Nephron (organoid): ENCODE results near the gene EWSR1.
"Not testable (repeated sequence)": the region's sequence is repeated elsewhere in the genome, so short reads cannot be mapped to it uniquely, and the experiment has no call there.

Source experiments
- H3K27ac Mint-ChIP-seq, 3 experiments: 2 replicates each; pipeline ENCODE4 v1.8.0; 2020; ENCODE audit warnings: mixed read lengths in 3 of 3, mild to moderate bottlenecking in 2 of 3, moderate library complexity in 1 of 3
- H3K27me3 Mint-ChIP-seq: 2 replicates; pipeline ENCODE4 v1.8.0; 2021; ENCODE audit warnings: low read depth, mild to moderate bottlenecking, moderate library complexity, mixed read lengths
- H3K36me3 Mint-ChIP-seq: 2 replicates; pipeline ENCODE4 v1.8.0; 2020; ENCODE audit warnings: low read depth, mixed read lengths
- H3K4me1 Mint-ChIP-seq: 2 replicates; pipeline ENCODE4 v1.8.0; 2020; ENCODE audit warnings: mixed read lengths
- H3K4me3 Mint-ChIP-seq, 3 experiments: 2 replicates each; pipeline ENCODE4 v1.8.0; 2020; ENCODE audit warnings: mild to moderate bottlenecking in 3 of 3, mixed read lengths in 3 of 3, moderate library complexity in 2 of 3
- H3K9me3 Mint-ChIP-seq: 2 replicates; pipeline ENCODE4 v1.8.0; 2020; ENCODE audit warnings: mixed read lengths
- TF ChIP-seq, protein P1 (sequence below), 3 experiments: fragments of 200-600 bp; sonication (generic); IDR thresholded peaks; one replicate each; pipeline ENCODE4 v1.5.0; 2021; ENCODE audit warnings: antibody characterized with exemption in 3 of 3; ENCODE audit not compliant: unreplicated experiment in 3 of 3

Gene EWSR1

GRCh38 chr22:29342577-29343312 lies 74.7 kb downstream of the EWSR1 start:
- no peak overlapping the region for H3K4me3 Mint-ChIP-seq
- H3K36me3 Mint-ChIP-seq = peaks cover 43% of the 10 kb centered on the region

DNA sequence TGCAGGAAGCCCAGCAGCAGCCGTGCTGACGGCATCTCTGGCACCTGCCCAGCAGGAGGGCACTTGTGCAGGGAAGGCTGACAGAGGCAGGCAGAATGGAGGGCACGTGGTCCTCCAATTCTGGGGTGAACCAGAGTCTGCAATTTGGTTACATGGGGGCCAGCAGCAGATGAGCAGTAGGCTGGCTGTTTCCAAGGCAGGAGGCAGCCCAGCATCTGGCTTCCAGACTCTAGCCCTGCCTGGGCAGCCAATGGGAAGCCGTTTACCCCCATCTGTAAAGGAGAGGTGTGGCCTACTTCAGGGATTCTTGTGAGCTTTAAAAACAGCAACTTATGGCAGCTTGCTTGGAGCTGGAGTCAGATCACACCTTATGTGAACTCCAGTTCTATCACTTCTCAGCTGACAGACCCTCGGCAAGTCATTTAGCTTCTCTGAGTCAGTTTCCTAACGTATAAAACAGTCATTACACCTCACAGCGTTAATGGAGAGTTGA lies 75.3 kb downstream of the EWSR1 start:
- H3K27me3 Mint-ChIP-seq = no peaks in the 10 kb centered on the region
- peaks cover 43% of the 10 kb centered on the region for H3K36me3 Mint-ChIP-seq
- no peak overlapping the region for H3K4me3 Mint-ChIP-seq
- no peak overlapping the region for H3K27ac Mint-ChIP-seq
- TF ChIP-seq, protein P1, sequence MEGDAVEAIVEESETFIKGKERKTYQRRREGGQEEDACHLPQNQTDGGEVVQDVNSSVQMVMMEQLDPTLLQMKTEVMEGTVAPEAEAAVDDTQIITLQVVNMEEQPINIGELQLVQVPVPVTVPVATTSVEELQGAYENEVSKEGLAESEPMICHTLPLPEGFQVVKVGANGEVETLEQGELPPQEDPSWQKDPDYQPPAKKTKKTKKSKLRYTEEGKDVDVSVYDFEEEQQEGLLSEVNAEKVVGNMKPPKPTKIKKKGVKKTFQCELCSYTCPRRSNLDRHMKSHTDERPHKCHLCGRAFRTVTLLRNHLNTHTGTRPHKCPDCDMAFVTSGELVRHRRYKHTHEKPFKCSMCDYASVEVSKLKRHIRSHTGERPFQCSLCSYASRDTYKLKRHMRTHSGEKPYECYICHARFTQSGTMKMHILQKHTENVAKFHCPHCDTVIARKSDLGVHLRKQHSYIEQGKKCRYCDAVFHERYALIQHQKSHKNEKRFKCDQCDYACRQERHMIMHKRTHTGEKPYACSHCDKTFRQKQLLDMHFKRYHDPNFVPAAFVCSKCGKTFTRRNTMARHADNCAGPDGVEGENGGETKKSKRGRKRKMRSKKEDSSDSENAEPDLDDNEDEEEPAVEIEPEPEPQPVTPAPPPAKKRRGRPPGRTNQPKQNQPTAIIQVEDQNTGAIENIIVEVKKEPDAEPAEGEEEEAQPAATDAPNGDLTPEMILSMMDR (IDR thresholded peaks at IDR 0.05; ENCODE audit: unreplicated experiment in 3 of 3) = no peak
- peaks cover 21% of the 10 kb centered on the region for H3K4me1 Mint-ChIP-seq
- H3K9me3 Mint-ChIP-seq = no peaks in the 10 kb centered on the region

More at GRCh38 chr22:29342577-29343312, 74.7 kb downstream of the EWSR1 start:
- Mint-ChIP-seq H3K9me3 (no peaks in the 10 kb centered on the region), H3K27me3 (no peaks in the 10 kb centered on the region), H3K27ac (no peak overlapping the region), H3K4me1 (peaks cover 21% of the 10 kb centered on the region)
- TF ChIP-seq, protein P1 (IDR thresholded peaks at IDR 0.05; ENCODE audit: unreplicated experiment in 3 of 3) = no peak

DNA sequence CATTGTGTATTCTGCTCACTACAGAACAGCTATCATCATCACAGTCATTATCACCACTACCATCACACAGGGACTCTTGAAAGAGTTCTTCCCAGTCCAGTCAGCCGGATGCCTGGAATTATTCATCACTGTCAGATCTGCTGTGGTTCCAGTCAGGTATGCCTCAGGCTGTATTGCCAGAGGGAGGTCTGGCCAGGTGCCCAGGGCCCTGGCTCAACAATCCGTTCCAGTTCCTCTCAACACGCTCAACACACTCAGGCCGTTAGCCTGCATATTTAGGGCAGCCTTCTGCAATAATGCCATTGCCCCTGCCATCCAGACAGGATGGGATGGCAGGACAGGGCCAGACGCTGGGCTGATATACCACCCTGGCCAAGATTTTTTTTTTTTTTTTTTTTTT lies 76.1 kb downstream of the EWSR1 start:
- Mint-ChIP-seq H3K27me3 (no peaks in the 10 kb centered on the region), H3K4me1 (peaks cover 21% of the 10 kb centered on the region), H3K4me3 (no peak overlapping the region), H3K27ac (peak overlapping the region in 1 of 3 experiments; percentile 62), H3K9me3 (no peaks in the 10 kb centered on the region), H3K36me3 (peaks cover 43% of the 10 kb centered on the region)
- TF ChIP-seq, protein P1 (IDR thresholded peaks at IDR 0.05; ENCODE audit: unreplicated experiment in 3 of 3) = no peak

DNA sequence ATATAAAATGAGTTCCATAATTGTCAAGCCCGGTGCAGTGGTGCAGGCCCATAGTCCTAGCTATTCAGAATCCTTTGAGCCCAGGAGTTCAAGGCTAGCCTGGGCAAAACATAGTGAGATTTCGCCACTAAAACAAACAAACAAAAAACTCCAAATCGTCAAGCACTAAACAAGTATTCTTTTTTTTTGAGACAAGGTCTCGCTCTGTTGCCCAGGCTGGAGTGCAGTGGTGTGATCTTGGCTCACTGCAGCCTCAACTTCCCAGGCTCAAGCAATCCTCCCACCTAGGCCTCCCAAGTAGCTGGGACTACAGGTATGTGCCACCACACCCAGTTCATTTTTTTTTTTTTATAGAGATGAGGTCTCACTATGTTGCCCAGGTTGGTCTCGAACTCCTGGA lies 76.8 kb downstream of the EWSR1 start:
- not testable (repeated sequence) for H3K4me3 Mint-ChIP-seq, H3K27me3 Mint-ChIP-seq, H3K27ac Mint-ChIP-seq, H3K9me3 Mint-ChIP-seq
- Mint-ChIP-seq H3K36me3 (peaks cover 38% of the 10 kb centered on the region), H3K4me1 (peaks cover 21% of the 10 kb centered on the region)

DNA sequence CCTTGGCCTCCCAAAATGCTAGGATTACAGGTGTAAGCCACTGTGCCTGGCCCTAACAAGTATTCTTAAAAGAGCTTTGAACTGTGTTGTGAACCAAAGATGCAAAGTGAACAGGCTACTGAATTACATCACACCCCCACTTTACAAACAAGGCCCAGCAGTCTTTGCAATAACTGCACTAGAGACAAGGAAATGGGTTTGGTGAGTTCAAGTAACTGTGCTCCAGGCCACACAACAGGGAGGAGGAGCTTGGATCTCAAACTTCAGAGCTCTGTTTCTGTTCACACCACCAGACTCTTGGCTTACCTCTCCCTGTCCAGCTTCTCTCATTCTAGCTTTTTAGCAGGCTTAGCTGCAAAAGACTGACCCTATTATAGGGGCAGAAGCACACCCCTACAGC lies 77.9 kb downstream of the EWSR1 start:
- H3K9me3 Mint-ChIP-seq = no peaks in the 10 kb centered on the region
- peaks cover 39% of the 10 kb centered on the region for H3K36me3 Mint-ChIP-seq
- H3K4me3 Mint-ChIP-seq = no peak overlapping the region
- no peaks in the 10 kb centered on the region for H3K27me3 Mint-ChIP-seq
- peak overlapping the region in 1 of 3 experiments; percentile 42 for H3K27ac Mint-ChIP-seq
- TF ChIP-seq, protein P1 (IDR thresholded peaks at IDR 0.05; ENCODE audit: unreplicated experiment in 3 of 3) = no peak
- peaks cover 21% of the 10 kb centered on the region for H3K4me1 Mint-ChIP-seq

- Mint-ChIP-seq H3K9me3 (no peaks in the 10 kb centered on the region), H3K27me3 (no peaks in the 10 kb centered on the region), H3K36me3 (peaks cover 46% of the 10 kb centered on the region), H3K4me3 (no peak overlapping the region), H3K4me1 (peaks cover 21% of the 10 kb centered on the region), H3K27ac (no peak overlapping the region)
- TF ChIP-seq, protein P1 (IDR thresholded peaks at IDR 0.05; ENCODE audit: unreplicated experiment in 3 of 3) = no peak
These were observed 78.6 kb downstream of the EWSR1 start for GRCh38 chr22:29346659-29347058.
